GM21717 (cell line): ENCODE data around the gene NPAS1.

ENCODE experiments used
- ATAC-seq: cut with Tn5 transposase; IDR thresholded peaks from one replicate; pipeline ENCODE4 v1.9.1; 2021; ENCODE audit warnings: mild to moderate bottlenecking, moderate library complexity; ENCODE audit not compliant: unreplicated experiment

NPAS1 gene

GRCh38 chr19:47013041-47013517 is 6.6 kb upstream of the NPAS1 start:
- ATAC-seq: no peak

GRCh38 chr19:47018923-47019322 is 714 bp upstream of the NPAS1 start:
- ATAC-seq: no peak

GRCh38 chr19:47020132-47020805 is 632 bp downstream of the NPAS1 start:
- no peak for ATAC-seq

GRCh38 chr19:47020992-47021496 is 1.4 kb downstream of the NPAS1 start:
- ATAC-seq: no peak

- no peak for ATAC-seq
Measured at GRCh38 chr19:47021536-47022139, 2.0 kb downstream of the NPAS1 start.

GRCh38 chr19:47022140-47022536 is 2.5 kb downstream of the NPAS1 start:
- no peak for ATAC-seq

- ATAC-seq: no peak
Measured at GRCh38 chr19:47022541-47023447, 3.2 kb downstream of the NPAS1 start.

- no peak for ATAC-seq
Measured at GRCh38 chr19:47023448-47023794, 3.8 kb downstream of the NPAS1 start.

- no peak for ATAC-seq
Measured at GRCh38 chr19:47024502-47024901, 4.9 kb downstream of the NPAS1 start.

- ATAC-seq: no peak
Measured at GRCh38 chr19:47026156-47026555, 6.5 kb downstream of the NPAS1 start.

- no peak for ATAC-seq
Measured at GRCh38 chr19:47026889-47027288, 7.3 kb downstream of the NPAS1 start.

- ATAC-seq: no peak
Measured at GRCh38 chr19:47027586-47028088, 8.0 kb downstream of the NPAS1 start.

GRCh38 chr19:47028195-47028601 is 8.6 kb downstream of the NPAS1 start:
- no peak for ATAC-seq

- no peak for ATAC-seq
Measured at GRCh38 chr19:47032171-47032811, 12.7 kb downstream of the NPAS1 start.

GRCh38 chr19:47035127-47036096 is 15.8 kb downstream of the NPAS1 start:
- no peak for ATAC-seq

- no peak for ATAC-seq
Measured at GRCh38 chr19:47036097-47036651, 16.5 kb downstream of the NPAS1 start.

- ATAC-seq: no peak
Measured at GRCh38 chr19:47037766-47038165, 18.1 kb downstream of the NPAS1 start.

- no peak for ATAC-seq
Measured at GRCh38 chr19:47039239-47039874, 19.7 kb downstream of the NPAS1 start.

- no peak for ATAC-seq
Measured at GRCh38 chr19:47040869-47041268, 21.2 kb downstream of the NPAS1 start.
